B cell (primary cell): ENCODE measurements around the gene ASPSCR1. TPM values are rescaled to one million over a fixed set of nuclear protein-coding genes. Genes with fewer than 3 reads are reported as not detected.

Experiments
- ATAC-seq: fragments of 200-7000 bp; cut with Tn5 transposase; one replicate; pipeline ENCODE4 v1.10.0; 2021; ENCODE audit warnings: low read depth, mild to moderate bottlenecking, moderate number of reproducible peaks, moderate library complexity
- CTCF ChIA-PET: fragments of 350-600 bp; sonication (Branson Sonifier 250); formaldehyde crosslinking; loops from one replicate; lab custom pipeline; 2021; ENCODE audit warnings: antibody characterized with exemption, inconsistent platforms; lab: Charles Lee
- POLR2A ChIA-PET: fragments of 350-600 bp; sonication (Branson Sonifier 250); formaldehyde crosslinking; loops from one replicate; lab custom pipeline; 2021; ENCODE audit warnings: antibody characterized with exemption; lab: Charles Lee
- DNase-seq: peaks from one replicate; pipeline ENCODE4 v3.0.0; 2013
- H2AFZ ChIP-seq: 2 replicates; pipeline ENCODE4 v1.6.1; 2012; ENCODE audit warnings: mild to moderate bottlenecking, low read depth, low read length; ENCODE audit not compliant: insufficient read depth, poor library complexity, severe bottlenecking
- H3K27ac ChIP-seq, 2 donors: 1 replicate in 1 of 2; 2 replicates in 1 of 2; pipeline ENCODE4 v1.5.1; 2012 to 2013; ENCODE audit warnings: low read length in 2 of 2, mild to moderate bottlenecking in 2 of 2, moderate library complexity in 1 of 2
- H3K27me3 ChIP-seq, 4 experiments: fragments of 200-600 bp in 1 of 4; sonication (generic) in 1 of 4; replicated peaks in 1 of 4; 1 replicate in 2 of 4; 2 replicates in 2 of 4; pipeline versions ENCODE4 v1.6.1 to v1.7.0; 2013 to 2016; ENCODE audit warnings: low read length in 3 of 4, mild to moderate bottlenecking in 2 of 4, mixed read lengths in 1 of 4, moderate library complexity in 1 of 4; ENCODE audit not compliant: insufficient read depth in 4 of 4, control insufficient read depth in 3 of 4; ENCODE audit errors: control extremely low read depth in 1 of 4
- H3K36me3 ChIP-seq, 2 experiments: replicated peaks in 1 of 2; 1 replicate in 1 of 2; 2 replicates in 1 of 2; pipeline versions ENCODE4 v1.6.1 to v1.7.1; 2013; ENCODE audit warnings: low read length in 1 of 2; ENCODE audit not compliant: insufficient read depth in 2 of 2, control insufficient read depth in 1 of 2; ENCODE audit errors: control extremely low read depth in 1 of 2, extremely low read depth in 1 of 2
- H3K4me1 ChIP-seq, 2 donors: fragments of 200-600 bp in 1 of 2; sonication (generic) in 1 of 2; 1 replicate in 1 of 2; 2 replicates in 1 of 2; pipeline versions ENCODE4 v1.5.1 to v1.6.1; 2013 to 2017; ENCODE audit warnings: low read length in 2 of 2; ENCODE audit not compliant: control insufficient read depth in 2 of 2, insufficient read depth in 2 of 2
- H3K4me2 ChIP-seq: replicated peaks from 2 replicates; pipeline ENCODE3; 2012; ENCODE audit warnings: mild to moderate bottlenecking, low read depth, low read length; ENCODE audit not compliant: poor library complexity, severe bottlenecking
- H3K4me3 ChIP-seq, 5 experiments: fragments of 200-600 bp in 1 of 5; sonication (generic) in 1 of 5; 1 replicate in 3 of 5; 2 replicates in 2 of 5; pipeline versions ENCODE4 v1.5.1 to v1.7.0; 2011 to 2016; ENCODE audit warnings: low read length in 4 of 5, mild to moderate bottlenecking in 4 of 5, low read depth in 2 of 5, control low read depth in 1 of 5, moderate library complexity in 1 of 5; ENCODE audit not compliant: insufficient read depth in 1 of 5; ENCODE audit errors: control extremely low read depth in 1 of 5, extremely low read depth in 1 of 5
- H3K79me2 ChIP-seq: fragments of 200-600 bp; sonication (generic); one replicate; pipeline ENCODE4 v1.6.0; 2016; ENCODE audit warnings: low read length; ENCODE audit not compliant: control insufficient read depth, insufficient read depth
- H3K9ac ChIP-seq: fragments of 200-600 bp; sonication (generic); 2 replicates; pipeline ENCODE4 v1.6.1; 2017; ENCODE audit warnings: mild to moderate bottlenecking, low read length, moderate library complexity
- H3K9me3 ChIP-seq, 3 donors: one replicate each; pipeline versions ENCODE4 v1.6.1 to v1.7.1; 2013; ENCODE audit warnings: low read length in 2 of 3; ENCODE audit not compliant: control insufficient read depth in 2 of 3, insufficient read depth in 1 of 3; ENCODE audit errors: control extremely low read depth in 1 of 3
- H4K20me1 ChIP-seq: 2 replicates; pipeline ENCODE4 v1.6.0; 2012; ENCODE audit warnings: mild to moderate bottlenecking, low read length; ENCODE audit not compliant: insufficient read depth, control insufficient read depth, poor library complexity, severe bottlenecking
- H3K27ac Mint-ChIP-seq: one replicate; pipeline ENCODE4 v1.8.0; 2021; ENCODE audit warnings: mixed read lengths
- H3K27me3 Mint-ChIP-seq: one replicate; pipeline ENCODE4 v1.8.0; 2021; ENCODE audit warnings: mixed read lengths
- H3K4me1 Mint-ChIP-seq: one replicate; pipeline ENCODE4 v1.8.0; 2021; ENCODE audit warnings: mixed read lengths
- H3K4me3 Mint-ChIP-seq: one replicate; pipeline ENCODE4 v1.8.0; 2021; ENCODE audit warnings: mixed read lengths
- H3K9me3 Mint-ChIP-seq: one replicate; pipeline ENCODE4 v1.8.0; 2022; ENCODE audit warnings: mixed read lengths; ENCODE audit not compliant: insufficient read depth
- CTCF ChIP-seq: fragments of 200-600 bp; IDR thresholded peaks from one replicate; pipeline ENCODE4 v1.8.0; 2022; ENCODE audit warnings: antibody characterized with exemption, mild to moderate bottlenecking
- EZH2 ChIP-seq: IDR thresholded peaks from 2 replicates; pipeline ENCODE4 v1.6.1; 2012; ENCODE audit warnings: borderline replicate concordance, low read depth, mild to moderate bottlenecking, moderate library complexity, low read length; ENCODE audit not compliant: insufficient read depth, poor library complexity, severe bottlenecking
- WGBS: methylation state at CpG from one replicate; pipeline ENCODE4 v1.1.5; 2013; ENCODE audit warnings: missing lambda C conversion rate; ENCODE audit not compliant: insufficient coverage; 5-methylcytosine and 5-hydroxymethylcytosine counted together
- intact Hi-C: fragments of 100-400 bp; cut with micrococcal nuclease; formaldehyde crosslinking; loops from one replicate; pipeline ENCODE4 v1.10.0; 2022
- polyA plus RNA-seq: library from polyadenylated mRNA; depleted of rRNA; stranded (reverse); fragments of >200 nt; gene quantifications from 2 replicates; pipeline ENCODE4 v1.2.3, GENCODE V29; 2012
- total RNA-seq, 2 donors: library from RNA; stranded (reverse); fragments of 120-200 nt in 1 of 2; gene quantifications; 1 replicate in 1 of 2; 2 replicates in 1 of 2; pipeline versions ENCODE4 v1.2.3 to v1.2.4, GENCODE V29; 2013 to 2022

The ASPSCR1 gene
- total and polyA plus RNA-seq, 2 donors (not counting 1 experiment from before 2014, with no cell fraction given) = 34.0 to 46.7 TPM

- no peak overlapping the region for H3K27ac Mint-ChIP-seq
- H3K27ac ChIP-seq = no peak overlapping the region
- H3K4me2 ChIP-seq = no peak overlapping the region
- TF ChIP-seq CTCF (no peak), EZH2 (no peak)
- intact Hi-C loops = no loop called here
- H4K20me1 ChIP-seq = peaks cover 4% of the 10 kb centered on the region
- POLR2A ChIA-PET = no interaction called here
- peak overlapping the region; percentile 7 for H3K4me3 Mint-ChIP-seq
- H2AFZ ChIP-seq = no peak overlapping the region
- H3K4me3 ChIP-seq = no peak overlapping the region
- H3K9ac ChIP-seq = no peak overlapping the region
- peaks cover 0 to 2% of the 10 kb centered on the region in 2 experiments for H3K36me3 ChIP-seq
- peaks cover 10% of the 10 kb centered on the region for H3K4me1 Mint-ChIP-seq
- no peaks in the 10 kb centered on the region for H3K27me3 Mint-ChIP-seq
- H3K79me2 ChIP-seq = peaks cover 12% of the 10 kb centered on the region
- no peaks in the 10 kb centered on the region for H3K9me3 Mint-ChIP-seq
- DNase-seq (no peak), ATAC-seq (no peak)
- H3K27me3 ChIP-seq = no peaks in the 10 kb centered on the region
- CTCF ChIA-PET = no interaction called here
- H3K9me3 ChIP-seq = no peaks in the 10 kb centered on the region
- 90% methylated on average over 19 of the region's 24 CpGs for WGBS
- H3K4me1 ChIP-seq = peaks cover 12 to 17% of the 10 kb centered on the region in 2 donors
Observed at GRCh38 chr17:82047379-82047778, 70.0 kb downstream of the ASPSCR1 start.

GRCh38 chr17:82047914-82048570 is 70.6 kb downstream of the ASPSCR1 start:
- no peaks in the 10 kb centered on the region for H3K27me3 Mint-ChIP-seq
- no peak overlapping the region for H3K9ac ChIP-seq
- ChIA-PET POLR2A (no interaction called here), CTCF (no interaction called here)
- no peak overlapping the region for H2AFZ ChIP-seq
- no peak overlapping the region for H3K27ac Mint-ChIP-seq
- H3K4me3 ChIP-seq = no peak overlapping the region
- H3K4me1 Mint-ChIP-seq = peaks cover 12% of the 10 kb centered on the region
- H3K27ac ChIP-seq = no peak overlapping the region
- H3K27me3 ChIP-seq = no peaks in the 10 kb centered on the region
- no peak for TF ChIP-seq EZH2
- no peak for TF ChIP-seq CTCF
- no peaks in the 10 kb centered on the region for H3K9me3 Mint-ChIP-seq
- ATAC-seq = no peak
- intact Hi-C loops = no loop called here
- 95% methylated on average over 24 of the region's 25 CpGs for WGBS
- H3K4me2 ChIP-seq = no peak overlapping the region
- no peaks in the 10 kb centered on the region for H3K9me3 ChIP-seq
- H3K79me2 ChIP-seq = peaks cover 19% of the 10 kb centered on the region
- DNase-seq = no peak
- peaks cover 10% of the 10 kb centered on the region for H4K20me1 ChIP-seq
- H3K4me1 ChIP-seq = peaks cover 18 to 24% of the 10 kb centered on the region in 2 donors
- H3K36me3 ChIP-seq = peaks cover 0 to 2% of the 10 kb centered on the region in 2 experiments
- H3K4me3 Mint-ChIP-seq = peak overlapping the region; percentile 7
